Panc1 (cell line): ENCODE measurements around the gene MRAP. TPM values are rescaled to one million over a fixed set of nuclear protein-coding genes. Genes with fewer than 3 reads are reported as not detected.

ENCODE experiments used
- ATAC-seq: fragments of 200-7000 bp; cut with Tn5 transposase; 2 replicates; pipeline ENCODE4 v1.9.1; 2020; ENCODE audit warnings: mild to moderate bottlenecking, moderate library complexity
- BruUV-seq: library from RNA; stranded (reverse); fragments of 400-500 nt; replicated peaks from 2 replicates; lab custom pipeline; 2021; lab: Mats Ljungman, UMichigan
- CTCF ChIA-PET: fragments of 300-600 bp; sonication (Branson Sonifier 250); formaldehyde crosslinking; loops from one replicate; lab custom pipeline; 2022; ENCODE audit warnings: antibody characterized with exemption; lab: Charles Lee
- POLR2A ChIA-PET: fragments of 300-600 bp; sonication (Branson Sonifier 250); formaldehyde crosslinking; loops from one replicate; lab custom pipeline; 2022; ENCODE audit warnings: antibody characterized with exemption; lab: Charles Lee
- DNase-seq: peaks from one replicate; pipeline ENCODE4 v3.0.0-alpha.2; 2010; ENCODE audit warnings: low read depth, low spot score
- H3K27ac ChIP-seq: 2 replicates; pipeline ENCODE4 v1.5.1; 2011; ENCODE audit warnings: mild to moderate bottlenecking, low read length, inconsistent platforms
- H3K27me3 ChIP-seq: fragments of 200-500 bp; sonication (Bioruptor generic); 2 replicates; pipeline ENCODE4 v1.6.0; 2014; ENCODE audit warnings: low read length, inconsistent platforms; ENCODE audit not compliant: control insufficient read depth, insufficient read depth
- H3K36me3 ChIP-seq: fragments of 200-500 bp; sonication (Bioruptor generic); 2 replicates; pipeline ENCODE4 v1.5.1; 2014; ENCODE audit warnings: inconsistent platforms, mild to moderate bottlenecking, low read length, moderate library complexity; ENCODE audit not compliant: control insufficient read depth, insufficient read depth
- H3K4me1 ChIP-seq: 2 replicates; pipeline ENCODE4 v1.5.1; 2011; ENCODE audit warnings: inconsistent platforms, mild to moderate bottlenecking, low read length, moderate library complexity; ENCODE audit not compliant: control insufficient read depth, insufficient read depth
- H3K4me3 ChIP-seq, 2 experiments: 2 replicates each; pipeline ENCODE4 v1.5.1; 2011 to 2012; ENCODE audit warnings: low read depth in 2 of 2, low read length in 2 of 2, mild to moderate bottlenecking in 2 of 2, inconsistent platforms in 1 of 2, moderate library complexity in 1 of 2
- H3K9me3 ChIP-seq: fragments of 200-500 bp; sonication (Bioruptor generic); 2 replicates; pipeline ENCODE4 v1.5.1; 2014; ENCODE audit warnings: low read depth, mild to moderate bottlenecking, inconsistent platforms, low read length, moderate library complexity; ENCODE audit not compliant: control insufficient read depth, insufficient read depth
- CTCF ChIP-seq: fragments of 450-650 bp; IDR thresholded peaks from 2 replicates; pipeline ENCODE4 v1.5.1; 2017; ENCODE audit warnings: mild to moderate bottlenecking
- POLR2AphosphoS5 ChIP-seq: IDR thresholded peaks from 2 replicates; pipeline ENCODE4 v1.6.1; 2012; ENCODE audit warnings: mild to moderate bottlenecking, low read depth, low read length, moderate library complexity
- SIN3A ChIP-seq: IDR thresholded peaks from 2 replicates; pipeline ENCODE4 v1.6.1; 2012; ENCODE audit warnings: low read depth, mild to moderate bottlenecking, low read length, moderate library complexity, borderline replicate concordance; ENCODE audit not compliant: insufficient read depth
- TCF7L2 ChIP-seq: IDR thresholded peaks from 2 replicates; pipeline ENCODE4 v1.6.1; 2011; ENCODE audit warnings: mild to moderate bottlenecking, low read depth, low read length, inconsistent platforms
- in situ Hi-C: cut with HindIII; loops from 2 replicates; pipeline ENCODE4 v1.10.0; 2016; ENCODE audit warnings: low sequenced_read_pairs, low pct_unique_long_range_greater_than_20kb
- intact Hi-C: fragments of 100-400 bp; cut with micrococcal nuclease; formaldehyde crosslinking; loops from one replicate; pipeline ENCODE4 v1.10.0; 2022; ENCODE audit not compliant: unreplicated experiment
- total RNA-seq: library from RNA; stranded (reverse); gene quantifications from one replicate; pipeline ENCODE4 v1.2.1, GENCODE V29; 2021; ENCODE audit not compliant: unreplicated experiment
- TF ChIP-seq, protein P1 (sequence below), 2 experiments: IDR thresholded peaks; 2 replicates each; pipeline ENCODE4 v1.6.1; 2011 to 2012; ENCODE audit warnings: low read depth in 2 of 2, control low read depth in 1 of 2, low read length in 1 of 2, mild to moderate bottlenecking in 1 of 2, moderate library complexity in 1 of 2; ENCODE audit not compliant: insufficient read depth in 1 of 2

MRAP gene
- total RNA-seq, 1 experiment from 2014 or later: not detected

DNA sequence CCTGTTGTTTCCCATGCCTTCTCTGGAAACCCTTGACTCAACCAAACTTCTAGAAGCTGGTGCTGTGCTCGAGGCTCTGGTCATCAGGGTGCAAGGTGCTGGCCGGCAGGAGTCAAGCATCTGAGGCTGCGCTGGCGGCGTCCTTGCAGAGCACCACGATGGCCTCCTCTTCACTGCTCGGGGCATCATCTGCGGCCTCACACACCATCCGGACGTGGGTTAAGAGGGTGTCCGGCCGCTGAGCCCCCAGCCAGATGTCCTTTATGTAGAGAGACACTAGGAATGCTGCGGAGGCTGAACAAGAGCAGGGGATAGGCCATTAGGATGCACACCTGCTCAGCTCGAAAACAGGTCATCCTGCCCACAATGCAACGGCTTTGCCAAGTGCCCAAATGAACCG, 16.2 kb downstream of the MRAP start:
- BruUV-seq: no TSS peak
- ChIA-PET POLR2A (no interaction called here), CTCF (no interaction called here)
- H3K4me3 ChIP-seq: no peak overlapping the region
- in situ Hi-C loops: no loop called here
- no peaks in the 10 kb centered on the region for H3K4me1 ChIP-seq
- intact Hi-C loops: no loop called here
- no peaks in the 10 kb centered on the region for H3K27me3 ChIP-seq
- ATAC-seq: no peak
- H3K36me3 ChIP-seq: peaks cover 6% of the 10 kb centered on the region
- no peak for TF ChIP-seq POLR2AphosphoS5
- no peak for TF ChIP-seq CTCF
- TF ChIP-seq SIN3A: no peak
- TF ChIP-seq TCF7L2: no peak
- TF ChIP-seq, protein P1, sequence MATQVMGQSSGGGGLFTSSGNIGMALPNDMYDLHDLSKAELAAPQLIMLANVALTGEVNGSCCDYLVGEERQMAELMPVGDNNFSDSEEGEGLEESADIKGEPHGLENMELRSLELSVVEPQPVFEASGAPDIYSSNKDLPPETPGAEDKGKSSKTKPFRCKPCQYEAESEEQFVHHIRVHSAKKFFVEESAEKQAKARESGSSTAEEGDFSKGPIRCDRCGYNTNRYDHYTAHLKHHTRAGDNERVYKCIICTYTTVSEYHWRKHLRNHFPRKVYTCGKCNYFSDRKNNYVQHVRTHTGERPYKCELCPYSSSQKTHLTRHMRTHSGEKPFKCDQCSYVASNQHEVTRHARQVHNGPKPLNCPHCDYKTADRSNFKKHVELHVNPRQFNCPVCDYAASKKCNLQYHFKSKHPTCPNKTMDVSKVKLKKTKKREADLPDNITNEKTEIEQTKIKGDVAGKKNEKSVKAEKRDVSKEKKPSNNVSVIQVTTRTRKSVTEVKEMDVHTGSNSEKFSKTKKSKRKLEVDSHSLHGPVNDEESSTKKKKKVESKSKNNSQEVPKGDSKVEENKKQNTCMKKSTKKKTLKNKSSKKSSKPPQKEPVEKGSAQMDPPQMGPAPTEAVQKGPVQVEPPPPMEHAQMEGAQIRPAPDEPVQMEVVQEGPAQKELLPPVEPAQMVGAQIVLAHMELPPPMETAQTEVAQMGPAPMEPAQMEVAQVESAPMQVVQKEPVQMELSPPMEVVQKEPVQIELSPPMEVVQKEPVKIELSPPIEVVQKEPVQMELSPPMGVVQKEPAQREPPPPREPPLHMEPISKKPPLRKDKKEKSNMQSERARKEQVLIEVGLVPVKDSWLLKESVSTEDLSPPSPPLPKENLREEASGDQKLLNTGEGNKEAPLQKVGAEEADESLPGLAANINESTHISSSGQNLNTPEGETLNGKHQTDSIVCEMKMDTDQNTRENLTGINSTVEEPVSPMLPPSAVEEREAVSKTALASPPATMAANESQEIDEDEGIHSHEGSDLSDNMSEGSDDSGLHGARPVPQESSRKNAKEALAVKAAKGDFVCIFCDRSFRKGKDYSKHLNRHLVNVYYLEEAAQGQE (IDR thresholded peaks at IDR 0.05; ENCODE audit: insufficient read depth in 1 of 2, low read depth in 2 of 2, low read length in 1 of 2): no peak
- H3K27ac ChIP-seq: no peak overlapping the region
- H3K9me3 ChIP-seq: no peaks in the 10 kb centered on the region
- no peak for DNase-seq

DNA sequence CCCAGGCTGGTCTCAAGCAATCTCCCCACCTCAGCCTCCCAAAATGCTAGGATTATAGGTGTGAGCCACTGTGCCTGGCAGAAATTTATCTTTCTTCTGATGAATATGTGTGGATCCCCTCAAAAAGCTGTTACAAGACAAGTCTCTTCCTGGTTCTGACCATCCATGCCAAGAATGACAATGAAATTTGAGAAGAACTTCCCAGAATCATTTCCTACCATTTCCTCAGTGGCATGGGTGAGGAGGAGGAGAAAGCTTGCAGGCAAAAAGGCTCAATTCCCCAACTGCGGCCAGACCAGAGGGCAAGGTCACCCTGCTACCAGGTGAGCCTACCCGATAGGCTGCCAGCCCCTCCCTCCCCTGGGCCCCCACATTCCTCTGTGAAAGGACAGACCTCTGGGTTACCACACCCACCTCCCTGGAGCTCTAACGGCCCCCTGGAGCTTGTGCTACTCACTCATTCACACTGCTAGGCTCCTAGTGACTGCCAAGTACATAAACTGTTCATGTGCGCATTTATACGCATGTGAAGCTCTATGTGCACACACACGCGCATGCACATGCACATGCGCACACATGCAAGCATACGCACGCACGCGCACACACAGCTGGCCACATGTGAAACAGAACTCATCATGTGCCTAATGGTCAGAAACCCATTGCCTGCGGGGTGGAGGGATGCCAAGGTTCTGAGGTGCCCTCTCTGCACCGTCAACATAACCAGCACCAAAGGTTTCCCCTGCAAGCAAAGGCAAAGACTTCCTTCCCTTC, 17.0 kb downstream of the MRAP start:
- POLR2A ChIA-PET: no interaction called here
- Histone ChIP-seq H3K4me1 (no peaks in the 10 kb centered on the region), H3K4me3 (no peak overlapping the region), H3K9me3 (no peaks in the 10 kb centered on the region), H3K36me3 (peaks cover 6% of the 10 kb centered on the region), H3K27ac (no peak overlapping the region), H3K27me3 (no peaks in the 10 kb centered on the region)
- no peak for TF ChIP-seq CTCF
- TF ChIP-seq, protein P1 (IDR thresholded peaks at IDR 0.05; ENCODE audit: insufficient read depth in 1 of 2, low read depth in 2 of 2, low read length in 1 of 2): no peak
- TF ChIP-seq TCF7L2: no peak
- no peak for TF ChIP-seq SIN3A
- no peak for TF ChIP-seq POLR2AphosphoS5
- ATAC-seq (no peak), DNase-seq (no peak)
- in situ Hi-C loops (no loop called here), intact Hi-C loops (no loop called here)
- CTCF ChIA-PET: no interaction called here
- BruUV-seq: no TSS peak
